ENCODE results near the gene PYDC1. TPM values are rescaled to one million over a fixed set of nuclear protein-coding genes. Genes with fewer than 3 reads are reported as not detected.

PYDC1 gene
- total RNA-seq, 4 donors from 2014 or later: not detected

GRCh38 chr16:31260136-31260931 lies 43.4 kb upstream of the PYDC1 start:
- TF ChIP-seq POLR2AphosphoS5 (IDR thresholded peaks at IDR 0.05) (no peak), POLR2A (IDR thresholded peaks at IDR 0.05) (no peak), EP300 (IDR thresholded peaks at IDR 0.05; ENCODE audit: low read depth) (no peak), CTCF (IDR thresholded peaks at IDR 0.05) (no peak)
- H3K9me3 ChIP-seq: no peaks in the 10 kb centered on the region
- H3K27ac ChIP-seq: peak overlapping the region in 1 of 4 donors; percentile 24
- no peaks in the 10 kb centered on the region for H3K36me3 ChIP-seq
- H3K27me3 ChIP-seq: no peaks in the 10 kb centered on the region
- intact Hi-C loops (cut with DNase I; ENCODE audit: low total_unique reads): no loop called here
- no peak for DNase-seq
- WGBS, 2 donors (ENCODE audit: low coverage in 1 of 2): 66 to 69% methylated on average over 13 to 14 of the region's 14 CpGs
- in situ Hi-C loops (cut with MboI; ENCODE audit: low pct_ligation_motif_present in 1 of 4, low pct_unique_long_range_greater_than_20kb in 1 of 4, low sequenced_read_pairs in 3 of 4): no loop called here
- H3K4me3 ChIP-seq: no peak overlapping the region
- H3K4me1 ChIP-seq: peaks cover 0 to 4% (median 0%) of the 10 kb centered on the region in 4 donors

- TF ChIP-seq EP300 (IDR thresholded peaks at IDR 0.05; ENCODE audit: low read depth) (no peak), POLR2A (IDR thresholded peaks at IDR 0.05) (no peak), CTCF (IDR thresholded peaks at IDR 0.05) (no peak), POLR2AphosphoS5 (IDR thresholded peaks at IDR 0.05) (no peak)
- intact Hi-C loops (cut with DNase I; ENCODE audit: low total_unique reads) (no loop called here), in situ Hi-C loops (cut with MboI; ENCODE audit: low pct_ligation_motif_present in 1 of 4, low pct_unique_long_range_greater_than_20kb in 1 of 4, low sequenced_read_pairs in 3 of 4) (no loop called here)
- H3K27me3 ChIP-seq: no peaks in the 10 kb centered on the region
- H3K27ac ChIP-seq: no peak overlapping the region
- no peaks in the 10 kb centered on the region for H3K9me3 ChIP-seq
- H3K36me3 ChIP-seq: no peaks in the 10 kb centered on the region
- no peaks in the 10 kb centered on the region for H3K4me1 ChIP-seq
- WGBS, 2 donors (ENCODE audit: low coverage in 1 of 2): 88% methylated on average over 4 of the region's 4 CpGs; no CpG with 5 or more reads in 1 of the 2 donors
- no peak for DNase-seq
- H3K4me3 ChIP-seq: no peak overlapping the region
Measured at GRCh38 chr16:31258366-31258765, 41.4 kb upstream of the PYDC1 start.

GRCh38 chr16:31256466-31256865 lies 39.5 kb upstream of the PYDC1 start:
- intact Hi-C loops (cut with DNase I; ENCODE audit: low total_unique reads) (no loop called here), in situ Hi-C loops (cut with MboI; ENCODE audit: low pct_ligation_motif_present in 1 of 4, low pct_unique_long_range_greater_than_20kb in 1 of 4, low sequenced_read_pairs in 3 of 4) (no loop called here)
- H3K36me3 ChIP-seq: no peaks in the 10 kb centered on the region
- TF ChIP-seq POLR2AphosphoS5 (IDR thresholded peaks at IDR 0.05) (no peak), EP300 (IDR thresholded peaks at IDR 0.05; ENCODE audit: low read depth) (no peak), CTCF (IDR thresholded peaks at IDR 0.05) (no peak), POLR2A (IDR thresholded peaks at IDR 0.05) (no peak)
- H3K4me3 ChIP-seq: no peak overlapping the region
- no peaks in the 10 kb centered on the region for H3K4me1 ChIP-seq
- no peak overlapping the region for H3K27ac ChIP-seq
- H3K9me3 ChIP-seq: no peaks in the 10 kb centered on the region
- 86% methylated on average over 8 of the region's 8 CpGs; no CpG with 5 or more reads in 1 of the 2 donors for WGBS, 2 donors (ENCODE audit: low coverage in 1 of 2)
- no peak for DNase-seq
- no peaks in the 10 kb centered on the region for H3K27me3 ChIP-seq

- no peak overlapping the region for H3K4me3 ChIP-seq
- H3K4me1 ChIP-seq: no peaks in the 10 kb centered on the region
- H3K27me3 ChIP-seq: no peaks in the 10 kb centered on the region
- intact Hi-C loops (cut with DNase I; ENCODE audit: low total_unique reads) (no loop called here), in situ Hi-C loops (cut with MboI; ENCODE audit: low pct_ligation_motif_present in 1 of 4, low pct_unique_long_range_greater_than_20kb in 1 of 4, low sequenced_read_pairs in 3 of 4) (no loop called here)
- H3K9me3 ChIP-seq: no peaks in the 10 kb centered on the region
- 41 to 62% methylated on average over 4 to 5 of the region's 5 CpGs for WGBS, 2 donors (ENCODE audit: low coverage in 1 of 2)
- peak overlapping the region in 1 of 4 donors; percentile 47 for H3K27ac ChIP-seq
- TF ChIP-seq CTCF (IDR thresholded peaks at IDR 0.05): no peak
- TF ChIP-seq POLR2AphosphoS5 (IDR thresholded peaks at IDR 0.05): no peak
- no peak for TF ChIP-seq EP300 (IDR thresholded peaks at IDR 0.05; ENCODE audit: low read depth)
- no peak for TF ChIP-seq POLR2A (IDR thresholded peaks at IDR 0.05)
- H3K36me3 ChIP-seq: no peaks in the 10 kb centered on the region
- peak; percentile 13 for DNase-seq
Measured at GRCh38 chr16:31253642-31254045, 36.7 kb upstream of the PYDC1 start.
